Upper lobe of right lung (tissue), 1 donor: ENCODE data around the gene TJP3. TPM values are rescaled to one million over a fixed set of nuclear protein-coding genes. Genes with fewer than 3 reads are reported as not detected.

ENCODE experiments used
- ATAC-seq: fragments of 200-7000 bp; cut with Tn5 transposase; one replicate; pipeline ENCODE4 v1.9.1; 2020; ENCODE audit warnings: mild to moderate bottlenecking, moderate library complexity
- DNase-seq: peaks from one replicate; pipeline ENCODE4 v3.0.0-alpha.2; 2020
- H3K27ac ChIP-seq: fragments of 200-600 bp; one replicate; pipeline ENCODE4 v1.8.0; 2022
- H3K27me3 ChIP-seq: fragments of 200-600 bp; one replicate; pipeline ENCODE4 v1.8.0; 2022; ENCODE audit warnings: mild to moderate bottlenecking
- H3K36me3 ChIP-seq: fragments of 200-600 bp; one replicate; pipeline ENCODE4 v1.8.0; 2022
- H3K4me1 ChIP-seq: fragments of 200-600 bp; one replicate; pipeline ENCODE4 v1.8.0; 2022
- H3K4me3 ChIP-seq: fragments of 200-600 bp; one replicate; pipeline ENCODE4 v1.8.0; 2022; ENCODE audit warnings: mild to moderate bottlenecking
- H3K9me3 ChIP-seq: fragments of 200-600 bp; one replicate; pipeline ENCODE4 v1.8.0; 2022
- intact Hi-C: fragments of 100-400 bp; cut with DNase I; formaldehyde crosslinking; loops from one replicate; pipeline ENCODE4 v1.11.0; 2022
- total RNA-seq: library from RNA; stranded (reverse); fragmentation: NEBNext Ultra II Directional; extraction: Animal tissue kit (Norgen Biotek cat#: 25700); gene quantifications from one replicate; pipeline ENCODE4 v1.2.1, GENCODE V29; 2021
- TF ChIP-seq, protein P1 (sequence below): fragments of 200-600 bp; IDR thresholded peaks from one replicate; pipeline ENCODE4 v1.8.0; 2022; ENCODE audit warnings: antibody characterized with exemption
- donor health status: DM: no; HTN: yes; CAD: no; lungs with severe emphysema.

The TJP3 gene
- total RNA-seq, 1 donor from 2014 or later: 23.0 TPM

DNA sequence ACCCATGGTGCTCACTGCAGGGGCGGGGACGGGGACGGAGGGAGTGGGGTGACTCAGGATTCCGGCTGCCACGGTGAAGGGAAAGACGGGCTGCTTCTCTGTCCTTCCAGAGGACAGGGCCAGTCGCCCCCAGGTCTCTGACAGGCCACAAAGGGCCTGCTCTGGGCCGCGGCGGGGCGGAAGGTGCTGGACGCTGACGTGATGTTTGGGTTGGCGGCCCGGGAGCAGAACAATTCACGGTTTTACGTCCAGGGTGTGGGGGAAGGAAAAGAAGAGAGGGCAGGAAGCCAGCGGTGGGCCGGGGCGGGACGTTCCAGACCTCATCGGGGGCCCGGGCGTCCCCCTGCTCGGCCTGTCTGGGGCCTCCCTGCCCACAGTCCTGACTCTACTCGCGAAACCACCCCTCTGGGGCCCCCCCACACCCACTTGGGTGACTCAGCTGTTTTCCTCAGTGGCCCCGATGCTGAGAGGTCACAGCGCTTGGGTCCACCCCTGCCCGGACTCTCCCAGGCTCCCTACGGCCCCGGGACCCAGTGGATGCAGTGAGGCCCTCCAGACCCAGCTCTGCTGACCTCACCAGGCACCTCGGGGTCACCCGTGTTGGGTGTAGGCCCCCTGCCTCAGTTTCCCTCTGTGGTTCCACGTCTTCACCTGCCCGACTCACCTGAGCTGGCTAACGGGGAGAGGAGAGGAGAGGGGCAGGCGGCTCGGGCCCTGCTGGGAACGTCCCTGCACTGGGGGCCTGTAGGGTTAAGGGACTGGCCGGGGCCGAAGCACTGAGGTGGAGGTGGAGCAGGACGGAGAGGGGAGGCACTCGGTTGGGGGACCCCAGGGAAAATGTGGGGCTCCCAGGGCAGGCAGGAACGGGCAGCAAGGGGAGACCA lies 37.1 kb upstream of the TJP3 start:
- peak; percentile 50 for ATAC-seq
- Histone ChIP-seq H3K4me3 (peak overlapping the region; percentile 26), H3K27me3 (no peaks in the 10 kb centered on the region), H3K9me3 (no peaks in the 10 kb centered on the region), H3K27ac (peak overlapping the region; percentile 85), H3K4me1 (peaks cover 27% of the 10 kb centered on the region), H3K36me3 (peaks cover 1% of the 10 kb centered on the region)
- peak; percentile 75 for DNase-seq
- TF ChIP-seq, protein P1, sequence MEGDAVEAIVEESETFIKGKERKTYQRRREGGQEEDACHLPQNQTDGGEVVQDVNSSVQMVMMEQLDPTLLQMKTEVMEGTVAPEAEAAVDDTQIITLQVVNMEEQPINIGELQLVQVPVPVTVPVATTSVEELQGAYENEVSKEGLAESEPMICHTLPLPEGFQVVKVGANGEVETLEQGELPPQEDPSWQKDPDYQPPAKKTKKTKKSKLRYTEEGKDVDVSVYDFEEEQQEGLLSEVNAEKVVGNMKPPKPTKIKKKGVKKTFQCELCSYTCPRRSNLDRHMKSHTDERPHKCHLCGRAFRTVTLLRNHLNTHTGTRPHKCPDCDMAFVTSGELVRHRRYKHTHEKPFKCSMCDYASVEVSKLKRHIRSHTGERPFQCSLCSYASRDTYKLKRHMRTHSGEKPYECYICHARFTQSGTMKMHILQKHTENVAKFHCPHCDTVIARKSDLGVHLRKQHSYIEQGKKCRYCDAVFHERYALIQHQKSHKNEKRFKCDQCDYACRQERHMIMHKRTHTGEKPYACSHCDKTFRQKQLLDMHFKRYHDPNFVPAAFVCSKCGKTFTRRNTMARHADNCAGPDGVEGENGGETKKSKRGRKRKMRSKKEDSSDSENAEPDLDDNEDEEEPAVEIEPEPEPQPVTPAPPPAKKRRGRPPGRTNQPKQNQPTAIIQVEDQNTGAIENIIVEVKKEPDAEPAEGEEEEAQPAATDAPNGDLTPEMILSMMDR: no peak
- intact Hi-C loops: no loop called here

DNA sequence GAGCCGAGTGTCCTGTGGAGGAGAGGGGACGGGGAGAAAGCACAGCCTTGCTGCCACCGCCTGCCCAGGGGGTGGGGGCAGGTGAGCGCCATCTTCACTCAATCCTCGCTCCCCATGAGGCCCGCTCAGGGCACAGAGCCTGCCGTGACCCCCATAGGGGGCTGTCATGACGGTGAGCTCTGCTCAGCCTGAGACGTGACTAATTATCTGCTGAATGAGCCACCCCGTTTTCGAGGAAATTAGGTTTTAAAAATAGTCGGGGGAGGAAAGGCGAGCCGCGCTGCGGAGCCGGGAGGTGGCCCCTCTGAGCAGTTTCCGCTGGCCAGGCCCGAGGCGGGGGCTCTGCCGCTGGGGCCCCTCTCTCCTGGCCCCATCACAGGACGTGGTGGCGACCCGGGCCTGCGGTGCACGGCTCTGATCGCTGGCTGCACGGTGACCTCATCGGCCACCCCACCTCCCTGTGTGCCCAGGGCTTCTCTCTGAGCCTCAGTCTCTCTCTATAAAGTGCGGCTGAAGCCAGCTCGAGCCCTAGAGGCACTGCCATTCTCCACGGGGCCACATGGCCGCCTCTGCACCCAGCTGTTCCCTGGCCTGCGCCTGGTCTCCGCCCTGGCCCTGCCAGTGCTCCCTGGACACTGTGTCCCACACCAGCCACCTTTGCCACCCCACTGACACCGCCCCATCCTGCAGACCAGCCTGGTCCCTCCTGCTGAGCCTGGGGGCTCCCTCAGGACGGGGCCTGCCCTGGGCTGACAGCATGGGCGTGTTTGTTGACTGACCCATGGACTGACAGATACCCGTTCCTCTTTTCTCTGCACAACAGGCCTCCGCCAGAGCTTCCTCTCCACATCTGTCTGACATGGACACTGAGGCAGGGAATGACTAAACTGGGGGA lies 36.3 kb upstream of the TJP3 start:
- H3K4me1 ChIP-seq: peaks cover 27% of the 10 kb centered on the region

DNA sequence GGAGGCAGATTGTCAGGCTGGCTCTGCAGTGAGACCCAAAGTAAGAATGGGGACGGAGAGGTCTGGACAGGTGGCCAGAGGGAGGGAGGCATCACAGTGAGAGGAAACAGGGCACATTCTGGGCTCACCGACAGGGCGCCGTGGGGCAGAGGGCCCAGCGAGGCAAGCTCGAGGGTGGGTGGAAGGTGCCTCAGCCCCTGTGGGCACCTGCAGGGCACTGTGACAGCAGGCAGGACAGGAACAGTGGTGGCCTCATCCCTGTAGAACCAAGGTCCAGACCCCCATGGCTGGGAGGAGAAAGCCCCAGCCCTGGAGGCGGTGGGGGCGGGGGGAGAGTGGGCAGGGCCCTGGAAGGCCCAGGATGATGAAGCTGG lies 35.6 kb upstream of the TJP3 start:
- Histone ChIP-seq H3K4me3 (no peak overlapping the region), H3K4me1 (peaks cover 27% of the 10 kb centered on the region), H3K27ac (peak overlapping the region; percentile 85), H3K27me3 (no peaks in the 10 kb centered on the region), H3K36me3 (peaks cover 4% of the 10 kb centered on the region), H3K9me3 (no peaks in the 10 kb centered on the region)
- no peak for DNase-seq
- TF ChIP-seq, protein P1: no peak
- ATAC-seq: no peak
- intact Hi-C loops: no loop called here

More for the DNA sequence above, 36.3 kb upstream of the TJP3 start:
- intact Hi-C loops: no loop called here
- Histone ChIP-seq H3K27ac (peak overlapping the region; percentile 85), H3K36me3 (peaks cover 4% of the 10 kb centered on the region), H3K4me3 (no peak overlapping the region), H3K27me3 (no peaks in the 10 kb centered on the region), H3K9me3 (no peaks in the 10 kb centered on the region)
- DNase-seq (no peak), ATAC-seq (peak; percentile 4)
- TF ChIP-seq, protein P1: no peak

DNA sequence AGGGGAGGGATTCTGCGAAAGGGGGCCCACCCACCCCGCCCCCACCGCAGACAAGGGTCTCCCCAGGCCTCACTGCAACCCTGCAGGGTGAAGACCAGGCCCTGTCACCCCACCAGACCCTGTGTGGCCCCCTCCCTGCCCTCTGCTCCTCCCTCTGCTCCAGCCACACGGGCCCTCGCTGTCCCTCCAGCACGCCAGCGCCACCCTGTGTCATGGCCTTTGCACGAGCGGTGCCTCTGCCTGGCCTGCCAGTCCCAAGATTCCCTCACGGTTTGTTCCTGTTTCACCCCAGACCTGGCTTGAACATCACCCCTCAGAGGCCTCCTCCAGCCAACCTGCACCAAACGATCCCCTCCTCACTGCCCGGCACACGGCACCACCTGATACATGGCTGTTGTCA lies 35.2 kb upstream of the TJP3 start:
- no peak for DNase-seq
- intact Hi-C loops: no loop called here
- Histone ChIP-seq H3K27me3 (no peaks in the 10 kb centered on the region), H3K9me3 (no peaks in the 10 kb centered on the region), H3K27ac (no peak overlapping the region), H3K4me1 (peaks cover 27% of the 10 kb centered on the region), H3K4me3 (no peak overlapping the region), H3K36me3 (peaks cover 4% of the 10 kb centered on the region)
- TF ChIP-seq, protein P1: no peak
- no peak for ATAC-seq

DNA sequence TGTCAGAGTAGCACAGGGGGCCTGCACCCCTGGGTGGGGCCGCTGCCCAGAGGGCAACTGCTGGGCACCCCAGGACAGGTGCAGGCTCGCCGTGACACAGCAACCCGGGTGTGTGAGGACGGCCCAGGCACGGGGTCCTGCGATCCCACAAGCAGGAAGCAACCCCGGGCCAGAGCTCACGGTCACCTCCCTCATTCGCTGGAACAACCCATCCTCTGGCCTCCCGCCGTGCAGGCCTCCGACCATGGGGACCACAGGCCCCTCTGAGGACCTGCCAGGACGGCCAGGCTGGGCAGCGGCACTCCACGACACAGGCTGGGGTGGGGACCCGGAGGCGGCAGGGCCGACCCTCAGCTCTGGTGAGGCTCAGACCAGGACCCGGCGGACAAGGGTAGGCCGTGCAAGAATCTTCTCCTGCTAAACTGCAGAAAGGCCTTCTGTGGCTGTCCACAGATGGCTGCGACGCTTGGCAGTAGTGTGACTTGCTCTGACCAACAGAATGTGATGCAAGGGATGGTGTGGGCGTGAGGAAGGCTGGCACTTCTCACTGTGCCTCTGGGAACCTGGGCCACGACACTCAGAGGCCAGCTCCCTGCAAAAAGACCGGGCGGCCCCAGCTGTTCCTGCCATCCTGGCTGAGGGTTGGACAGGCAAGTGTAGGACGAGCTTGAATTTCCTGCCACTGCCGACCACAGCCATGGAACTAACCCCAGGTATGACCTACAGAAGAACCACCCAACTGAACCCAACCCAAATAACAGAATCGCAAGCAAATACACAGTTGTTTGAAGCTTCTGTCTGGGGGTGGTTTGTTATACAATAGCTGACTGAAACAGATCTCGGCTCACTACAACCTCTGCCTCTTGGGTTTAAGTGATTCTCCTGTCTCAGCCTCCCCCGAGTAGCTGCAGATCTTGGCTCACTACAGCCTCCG lies 34.4 kb upstream of the TJP3 start:
- H3K4me1 ChIP-seq: peaks cover 27% of the 10 kb centered on the region
- no peaks in the 10 kb centered on the region for H3K27me3 ChIP-seq
- H3K36me3 ChIP-seq: peaks cover 4% of the 10 kb centered on the region
- H3K9me3 ChIP-seq: no peaks in the 10 kb centered on the region
- H3K27ac ChIP-seq: no peak overlapping the region
- no peak for DNase-seq
- peak; percentile 54 for ATAC-seq
- TF ChIP-seq, protein P1: no peak
- H3K4me3 ChIP-seq: no peak overlapping the region
- intact Hi-C loops: no loop called here
